HG03571 (cell line): ENCODE data around the gene EPS8L2.
"Not testable (repeated sequence)": the region's sequence is repeated elsewhere in the genome, so short reads cannot be mapped to it uniquely, and the experiment has no call there.

Experiments
- ATAC-seq: cut with Tn5 transposase; IDR thresholded peaks from one replicate; pipeline ENCODE4 v1.9.1; 2021; ENCODE audit not compliant: unreplicated experiment

EPS8L2 gene

GRCh38 chr11:724778-725386 lies 18.9 kb downstream of the EPS8L2 start:
- no peak for ATAC-seq

DNA sequence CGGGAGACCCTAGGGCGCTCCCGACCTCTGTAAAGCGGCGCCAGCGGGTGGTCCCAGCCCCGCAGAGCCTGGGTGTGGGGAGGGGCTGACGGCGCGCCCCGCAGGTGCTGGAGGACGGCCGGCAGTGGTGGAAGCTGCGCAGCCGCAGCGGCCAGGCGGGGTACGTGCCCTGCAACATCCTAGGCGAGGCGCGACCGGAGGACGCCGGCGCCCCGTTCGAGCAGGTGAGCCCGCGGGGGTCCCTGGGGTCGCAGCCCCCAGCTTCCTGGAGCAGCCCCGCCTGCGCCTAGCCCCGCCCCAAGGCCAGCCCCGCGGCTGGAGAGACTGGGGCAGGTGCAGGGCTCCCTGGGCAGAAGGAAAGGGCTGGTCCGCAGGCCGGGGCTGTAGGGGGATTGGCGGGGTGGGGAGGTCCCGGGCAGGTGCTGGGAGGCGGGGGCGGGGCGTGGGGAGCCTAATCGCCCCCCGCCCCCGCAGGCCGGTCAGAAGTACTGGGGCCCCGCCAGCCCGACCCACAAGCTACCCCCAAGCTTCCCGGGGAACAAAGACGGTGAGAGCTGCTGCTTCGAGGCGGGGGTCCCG lies 19.7 kb downstream of the EPS8L2 start:
- no peak for ATAC-seq

GRCh38 chr11:726278-727220 lies 20.5 kb downstream of the EPS8L2 start:
- no peak for ATAC-seq

GRCh38 chr11:727281-727701 lies 21.3 kb downstream of the EPS8L2 start:
- no peak for ATAC-seq

DNA sequence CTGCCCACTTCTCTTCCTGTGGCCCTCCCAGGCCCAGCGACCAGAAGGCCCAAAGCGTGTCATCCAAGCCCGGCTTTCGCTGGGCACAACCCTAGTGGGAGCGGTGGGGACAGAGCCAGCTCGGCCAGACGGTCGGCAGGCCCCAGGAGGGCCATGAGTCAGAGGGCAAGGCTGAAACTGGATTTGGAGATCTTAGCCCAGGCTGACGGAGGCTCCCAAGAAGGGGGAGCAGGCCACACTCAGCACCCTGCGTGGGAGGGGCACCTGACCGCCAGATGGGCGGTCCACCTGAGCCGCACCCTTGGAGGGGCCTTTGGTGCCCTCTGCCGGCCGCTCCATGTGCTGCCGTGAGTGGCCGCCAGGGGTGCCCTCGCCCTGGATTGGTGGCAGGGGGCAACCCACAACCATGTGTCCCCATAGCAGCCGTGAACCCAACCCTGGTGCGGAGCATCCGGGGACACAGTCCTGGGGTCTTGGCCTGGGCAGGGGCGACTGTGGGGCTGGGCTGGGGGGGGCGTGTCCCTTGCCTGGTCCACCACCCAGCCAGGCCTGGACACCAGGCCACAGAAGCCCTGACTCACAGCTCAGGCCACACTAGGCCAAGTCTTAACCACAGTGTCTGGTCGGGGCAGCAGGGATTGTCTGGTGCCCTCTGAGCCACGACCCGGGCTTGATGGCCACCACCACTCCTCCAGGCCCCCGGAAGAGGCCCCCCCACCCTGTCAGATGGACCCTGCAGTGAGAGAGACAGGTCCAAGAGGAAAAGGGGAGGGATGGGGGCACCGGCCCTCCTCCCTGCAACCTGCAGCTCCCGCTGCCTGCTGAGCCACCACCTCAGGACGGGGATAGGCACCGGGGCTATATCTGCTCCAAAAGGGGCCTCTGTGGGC lies 22.1 kb downstream of the EPS8L2 start:
- ATAC-seq: no peak

- no peak for ATAC-seq
Measured at GRCh38 chr11:728901-729491, 23.0 kb downstream of the EPS8L2 start.

DNA sequence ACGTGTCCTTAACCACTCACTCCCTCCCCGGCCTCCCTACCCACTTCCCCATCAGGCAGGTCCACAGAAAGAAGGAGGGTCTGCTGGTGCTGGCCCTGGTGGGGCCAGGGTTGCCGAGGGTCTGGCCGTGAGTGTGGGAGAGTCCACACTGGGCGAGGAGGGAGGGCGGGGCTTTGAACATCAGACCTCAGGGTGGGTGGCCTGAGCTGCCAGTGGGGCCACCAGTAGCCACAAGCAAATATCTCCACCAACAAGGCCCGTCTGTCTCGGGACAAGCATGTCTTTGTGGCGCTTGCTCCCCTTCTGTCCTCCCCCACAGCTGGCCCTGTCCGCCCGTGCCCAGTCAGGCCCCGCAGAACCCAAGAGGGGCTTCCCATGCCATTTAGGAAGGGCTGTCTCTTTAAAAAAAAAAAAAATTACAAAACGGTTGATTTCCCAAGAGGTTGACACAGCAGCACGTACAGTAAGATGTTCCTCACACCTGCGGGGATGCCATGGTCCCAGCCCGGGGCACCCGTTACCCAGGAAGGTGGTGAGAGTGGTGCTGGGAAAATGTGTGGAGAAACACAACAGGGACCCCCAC lies 23.6 kb downstream of the EPS8L2 start:
- ATAC-seq: no peak

DNA sequence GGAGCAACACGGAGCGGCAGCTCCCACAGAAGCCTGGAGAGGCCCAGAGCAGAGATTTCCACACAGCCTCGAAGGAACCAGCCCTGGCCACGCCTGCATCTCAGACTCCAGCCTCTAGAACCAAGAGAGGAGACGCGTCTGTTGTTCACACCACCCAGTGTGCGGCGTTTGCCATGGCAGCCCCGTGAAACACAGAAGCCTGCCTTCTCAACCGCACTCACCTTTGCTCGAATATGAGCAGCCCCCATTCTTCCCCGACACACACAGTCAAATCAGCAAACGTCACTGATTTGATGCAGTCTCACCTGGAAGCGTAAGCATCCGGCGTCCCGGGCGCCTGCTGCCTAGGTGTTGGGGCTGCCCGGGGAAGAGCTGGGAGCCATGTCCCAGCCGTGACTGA lies 27.0 kb downstream of the EPS8L2 start:
- no peak for ATAC-seq

- ATAC-seq: not testable (repeated sequence)
Measured at GRCh38 chr11:734541-734940, 28.5 kb downstream of the EPS8L2 start.

DNA sequence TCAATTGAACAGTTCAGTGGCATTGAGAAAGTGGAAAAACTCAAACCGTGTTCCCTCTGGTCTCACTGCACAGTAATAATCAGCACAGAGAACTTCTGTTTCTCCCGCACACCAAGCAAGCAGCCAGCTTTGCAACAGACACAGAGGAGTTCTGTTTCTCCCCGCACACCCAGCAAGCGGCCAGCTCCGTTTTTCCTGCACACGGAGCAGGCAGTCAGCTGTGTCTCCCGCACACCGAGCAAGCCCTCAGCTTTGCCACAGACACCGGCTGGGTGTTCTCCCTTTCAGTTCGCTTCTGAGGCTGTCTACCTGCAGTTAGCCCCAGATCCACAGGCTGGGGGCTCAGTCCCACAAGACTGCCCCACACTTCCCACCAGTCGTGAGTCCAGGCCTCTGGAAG lies 31.3 kb downstream of the EPS8L2 start:
- no peak for ATAC-seq

GRCh38 chr11:737899-738298 lies 31.9 kb downstream of the EPS8L2 start:
- not testable (repeated sequence) for ATAC-seq

DNA sequence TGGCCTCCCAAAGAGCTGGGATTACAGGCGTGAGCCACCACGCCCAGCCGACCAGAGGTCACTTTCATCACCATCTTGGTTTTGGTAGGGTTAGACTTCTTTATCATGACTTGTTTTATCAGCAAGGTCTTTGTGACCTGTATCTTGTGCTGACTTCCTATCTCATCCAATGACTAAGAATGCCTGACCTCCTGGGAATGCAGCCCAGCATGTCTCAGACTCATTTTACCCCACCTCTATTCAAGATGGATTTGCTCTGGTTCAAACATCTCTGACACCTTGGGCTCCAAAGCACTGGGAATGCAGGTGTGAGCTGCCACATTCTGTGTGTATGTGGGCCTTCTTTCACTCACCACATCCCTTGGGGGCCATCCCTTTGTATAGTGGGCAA lies 36.1 kb downstream of the EPS8L2 start:
- no peak for ATAC-seq

DNA sequence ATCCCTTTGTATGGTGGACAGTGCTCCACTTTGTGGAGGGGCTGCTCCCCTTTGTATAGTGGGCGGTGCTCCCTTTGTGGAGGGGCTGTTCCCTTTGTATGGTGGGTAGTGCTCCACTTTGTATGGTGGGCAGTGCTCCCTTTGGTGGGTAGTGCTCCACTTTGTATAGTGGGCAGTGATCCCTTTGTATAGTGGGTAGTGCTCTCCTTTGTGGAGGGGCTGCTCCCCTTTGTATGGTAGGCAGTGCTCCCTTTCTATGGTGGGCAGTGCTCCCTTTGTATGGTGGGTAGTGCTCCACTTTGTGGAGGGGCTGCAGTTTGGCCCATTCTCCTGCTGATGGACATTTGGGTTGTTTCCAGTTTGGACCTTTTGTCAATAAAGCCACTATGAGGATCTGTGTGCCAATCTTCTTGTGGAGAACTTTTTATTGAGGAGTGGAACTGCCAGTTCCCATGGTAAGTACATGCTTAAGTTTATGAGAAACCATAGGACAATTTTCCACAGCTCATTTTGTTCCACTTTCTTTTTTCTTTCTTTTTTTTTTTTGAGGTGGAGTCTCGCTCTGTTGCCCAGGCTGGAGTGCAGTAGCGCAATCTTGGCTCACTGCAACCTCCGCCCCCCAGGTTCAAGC lies 36.7 kb downstream of the EPS8L2 start:
- ATAC-seq: no peak

DNA sequence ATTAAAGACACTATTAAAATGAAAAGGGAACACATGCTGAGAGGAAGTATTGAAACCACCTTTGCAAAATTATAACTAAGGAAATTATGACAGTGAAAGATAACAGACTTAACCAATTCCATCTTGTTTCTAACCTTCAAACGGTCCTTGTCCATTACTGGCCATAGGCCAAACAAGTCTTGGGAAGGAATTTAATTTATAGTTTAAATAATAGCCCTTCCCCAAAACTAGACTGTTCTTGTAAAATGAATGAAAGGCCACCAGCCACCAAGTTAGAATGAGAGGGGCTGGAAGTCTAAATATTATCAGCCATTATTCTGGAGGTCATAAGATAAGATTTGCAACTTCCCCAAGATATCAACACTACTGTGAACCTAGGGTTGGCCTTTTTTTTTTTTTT lies 39.4 kb downstream of the EPS8L2 start:
- no peak for ATAC-seq

DNA sequence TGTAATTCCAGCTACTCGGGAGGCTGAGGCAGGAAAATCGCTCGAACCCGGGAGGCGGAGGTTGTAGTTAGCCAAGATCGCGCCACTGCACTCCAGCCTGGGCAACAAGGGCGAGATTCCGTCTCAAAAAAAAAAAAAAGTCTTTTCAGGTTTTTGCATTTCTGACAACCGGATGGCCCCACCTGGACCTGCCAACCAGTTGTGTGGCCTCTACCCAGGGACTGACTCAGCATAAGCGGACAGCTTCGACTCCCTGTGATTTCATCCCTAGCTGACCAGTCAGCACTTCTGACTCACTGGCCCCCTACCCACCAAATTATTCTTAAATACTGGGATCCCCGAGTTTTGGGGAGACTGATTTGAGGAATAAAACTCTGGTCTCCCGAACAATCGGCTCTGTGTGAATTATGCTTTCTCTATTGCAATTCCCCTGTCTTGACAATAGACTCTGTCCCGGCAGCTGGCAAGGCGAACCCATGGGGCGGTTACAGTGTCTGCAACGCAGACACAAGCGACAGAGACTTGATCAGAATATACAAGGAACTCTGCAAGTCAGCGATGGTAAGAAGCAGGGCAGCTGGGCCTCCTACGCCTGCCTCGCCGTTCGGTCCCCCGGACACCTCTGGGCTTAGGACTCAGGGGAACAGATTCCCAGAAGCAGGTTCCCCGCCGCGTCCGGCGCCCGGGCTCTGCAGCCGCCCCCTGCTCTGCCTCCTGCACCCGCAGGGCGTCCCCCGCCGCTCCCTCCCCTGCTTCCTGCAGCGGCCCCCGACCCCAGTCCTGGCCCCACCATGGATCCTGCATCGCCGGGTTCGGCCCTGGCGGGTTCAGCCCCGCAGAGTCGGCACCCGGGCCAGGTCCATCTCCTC lies 40.5 kb downstream of the EPS8L2 start:
- ATAC-seq: peak; percentile 35

GRCh38 chr11:747158-748006 lies 41.4 kb downstream of the EPS8L2 start, which contains the start of gene TALDO1:
Gene TALDO1 (plus strand): TSS chr11:747464. CDS start chr11:747482, 18 bp downstream.
- ATAC-seq: peak; percentile 89

DNA sequence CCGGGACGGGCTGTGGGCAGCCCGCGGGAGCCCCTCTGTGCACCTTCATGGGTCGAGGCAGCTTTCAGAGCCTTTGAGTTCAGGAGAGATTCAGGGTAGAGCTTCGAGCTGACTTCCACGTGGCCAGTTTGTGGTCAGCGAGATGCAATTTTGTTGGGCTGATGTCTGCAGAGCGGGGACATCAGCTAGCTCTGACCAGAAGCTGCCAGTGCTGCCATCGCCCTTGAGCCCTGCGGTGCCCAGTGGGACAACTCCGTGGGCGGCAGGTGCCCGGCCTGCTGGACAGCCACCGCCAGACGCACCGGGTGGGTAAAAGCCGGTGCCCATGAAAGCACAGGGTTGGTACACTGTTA lies 42.0 kb downstream of the EPS8L2 start:
- peak; percentile 1 for ATAC-seq

GRCh38 chr11:749731-750130 lies 43.7 kb downstream of the EPS8L2 start:
- no peak for ATAC-seq
